Measurements from ENCODE around the gene COMMD3. TPM values are rescaled to one million over a fixed set of nuclear protein-coding genes. Genes with fewer than 3 reads are reported as not detected.
A peak's percentile ranks its signal among the peaks of the same experiment; 100 is the strongest.

Gene COMMD3
- polyA plus RNA-seq, 1 donor from 2014 or later, result 272 TPM

- no peaks in the 10 kb centered on the region for H3K9me2 ChIP-seq (ENCODE audit: insufficient read depth, low read length)
- peak; percentile 3 for TF ChIP-seq POLR2AphosphoS5 (IDR thresholded peaks at IDR 0.05)
- TF ChIP-seq SMC3 (conservative IDR thresholded peaks at IDR 0.05; ENCODE audit: poor library complexity), result no peak
- peak overlapping the region; percentile 57 for H3K4me3 ChIP-seq (ENCODE audit: low read length)
- peaks cover 13% of the 10 kb centered on the region for H4K20me1 ChIP-seq (ENCODE audit: insufficient read depth)
- H3K4me2 ChIP-seq (ENCODE audit: low read length), result no peak overlapping the region
- no peaks in the 10 kb centered on the region for H3K36me3 ChIP-seq (ENCODE audit: insufficient read depth, low read length)
- peaks cover 7% of the 10 kb centered on the region for H3F3A ChIP-seq (ENCODE audit: insufficient read depth, low read length, poor library complexity, severe bottlenecking)
- no peak overlapping the region for H3K27ac ChIP-seq (ENCODE audit: low read length)
- peaks cover 62% of the 10 kb centered on the region for H3K79me2 ChIP-seq (replicated peaks; ENCODE audit: insufficient read depth, low read length)
- peaks cover 61% of the 10 kb centered on the region for H3K27me3 ChIP-seq (ENCODE audit: insufficient read depth, low read depth, low read length)
- no peak overlapping the region for H2AFZ ChIP-seq (ENCODE audit: low read depth, low read length)
- H3K9me3 ChIP-seq (ENCODE audit: low read length), result no peaks in the 10 kb centered on the region
- no peak overlapping the region for H3K9ac ChIP-seq (ENCODE audit: low read length)
Measured at GRCh38 chr10:22319980-22320558, 3.9 kb downstream of the COMMD3 start.

- Histone ChIP-seq H3K4me2 (ENCODE audit: low read length) (no peak within 1 kb of the TSS), H3K27me3 (ENCODE audit: insufficient read depth, low read depth, low read length) (peaks cover 63% of the 10 kb centered on the region), H3K9ac (ENCODE audit: low read length) (peak within 1 kb of the TSS; percentile 91), H3K79me2 (replicated peaks; ENCODE audit: insufficient read depth, low read length) (peaks cover 62% of the 10 kb centered on the region), H3K4me3 (ENCODE audit: low read length) (peak within 1 kb of the TSS; percentile 83), H3K9me2 (ENCODE audit: insufficient read depth, low read length) (no peaks in the 10 kb centered on the region), H2AFZ (ENCODE audit: low read depth, low read length) (peak within 1 kb of the TSS; percentile 78), H3F3A (ENCODE audit: insufficient read depth, low read length, poor library complexity, severe bottlenecking) (peaks cover 5% of the 10 kb centered on the region), H3K27ac (ENCODE audit: low read length) (peak within 1 kb of the TSS; percentile 69), H3K36me3 (ENCODE audit: insufficient read depth, low read length) (no peaks in the 10 kb centered on the region), H4K20me1 (ENCODE audit: insufficient read depth) (peaks cover 14% of the 10 kb centered on the region), H3K9me3 (ENCODE audit: low read length) (no peaks in the 10 kb centered on the region)
- TF ChIP-seq EZH2 (IDR thresholded peaks at IDR 0.05; ENCODE audit: borderline replicate concordance, insufficient read depth, low read length, poor library complexity, severe bottlenecking), result no peak
- TF ChIP-seq TAF1 (IDR thresholded peaks at IDR 0.05; ENCODE audit: low read depth), result no peak
- no peak for TF ChIP-seq CTCF (IDR thresholded peaks at IDR 0.05; ENCODE audit: poor library complexity, severe bottlenecking)
- no peak for TF ChIP-seq RAD21 (conservative IDR thresholded peaks at IDR 0.05)
- no peak for TF ChIP-seq REST (IDR thresholded peaks at IDR 0.05; ENCODE audit: borderline replicate concordance)
- no peak for TF ChIP-seq MXI1 (conservative IDR thresholded peaks at IDR 0.05; ENCODE audit: poor library complexity, severe bottlenecking)
- TF ChIP-seq EP300 (conservative IDR thresholded peaks at IDR 0.05; ENCODE audit: poor library complexity, severe bottlenecking), result no peak
- no peak for TF ChIP-seq POLR2AphosphoS5 (IDR thresholded peaks at IDR 0.05)
- no peak for TF ChIP-seq SMC3 (conservative IDR thresholded peaks at IDR 0.05; ENCODE audit: poor library complexity)
Measured at GRCh38 chr10:22320591-22321155, 4.5 kb downstream of the COMMD3 start, which contains the start of gene BMI1. Gene BMI1 (plus strand): TSS chr10:22321099. CDS start chr10:22326450, 5,351 bp downstream.

Data from neural cell (in vitro differentiated cells).